Measurements from ENCODE around the gene CCDC61. TPM values are rescaled to one million over a fixed set of nuclear protein-coding genes. Genes with fewer than 3 reads are reported as not detected.

The CCDC61 gene
- total RNA-seq, 1 experiment from 2014 or later, result 1.4 TPM

DNA sequence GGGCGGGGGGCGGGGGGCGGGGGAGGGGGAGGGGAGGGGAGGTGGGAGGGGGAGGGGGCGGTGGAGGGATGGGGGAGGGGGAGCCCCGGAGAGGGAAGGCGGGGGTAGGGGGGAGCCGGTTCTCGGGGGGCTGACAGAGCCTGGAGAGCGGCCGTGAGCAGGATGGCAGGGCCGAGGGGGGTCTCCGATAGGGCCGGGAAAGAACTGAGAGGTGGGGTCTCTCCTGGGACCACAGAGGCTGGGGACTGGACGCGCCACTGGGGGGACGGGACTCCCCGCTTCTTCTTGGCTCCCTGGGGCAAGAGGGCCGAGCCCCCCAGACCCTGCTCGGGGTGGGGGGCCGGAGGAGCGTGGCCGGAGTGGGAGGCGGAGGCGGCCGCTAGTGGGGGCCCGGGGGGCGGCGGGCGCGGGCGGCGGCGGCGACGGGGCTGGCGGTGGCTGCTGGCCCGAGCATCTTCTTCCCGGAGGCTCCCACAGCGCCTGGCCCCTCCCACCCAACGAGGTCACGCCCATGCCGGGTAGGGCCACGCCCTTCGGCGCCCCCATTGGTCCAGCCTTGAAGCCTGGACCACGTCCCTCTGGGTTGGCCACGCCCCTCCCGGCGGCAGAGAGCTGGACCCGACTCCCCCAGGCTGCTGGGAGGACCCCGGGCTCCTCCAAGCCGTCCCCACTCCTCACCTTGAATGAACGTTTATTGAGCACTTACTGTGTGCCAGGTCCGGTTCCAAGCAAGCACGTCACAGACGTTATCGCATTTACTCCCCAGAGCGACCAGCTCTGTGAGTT, 21.5 kb upstream of the CCDC61 start, which contains the start of gene NOVA2:
Gene NOVA2, minus strand, starts transcription at position 313 of the 786 bp plus-strand sequence. CDS start 514 bp downstream, outside the sequence.
- peak; percentile 56 for DNase-seq (ENCODE audit: low spot score)

DNA sequence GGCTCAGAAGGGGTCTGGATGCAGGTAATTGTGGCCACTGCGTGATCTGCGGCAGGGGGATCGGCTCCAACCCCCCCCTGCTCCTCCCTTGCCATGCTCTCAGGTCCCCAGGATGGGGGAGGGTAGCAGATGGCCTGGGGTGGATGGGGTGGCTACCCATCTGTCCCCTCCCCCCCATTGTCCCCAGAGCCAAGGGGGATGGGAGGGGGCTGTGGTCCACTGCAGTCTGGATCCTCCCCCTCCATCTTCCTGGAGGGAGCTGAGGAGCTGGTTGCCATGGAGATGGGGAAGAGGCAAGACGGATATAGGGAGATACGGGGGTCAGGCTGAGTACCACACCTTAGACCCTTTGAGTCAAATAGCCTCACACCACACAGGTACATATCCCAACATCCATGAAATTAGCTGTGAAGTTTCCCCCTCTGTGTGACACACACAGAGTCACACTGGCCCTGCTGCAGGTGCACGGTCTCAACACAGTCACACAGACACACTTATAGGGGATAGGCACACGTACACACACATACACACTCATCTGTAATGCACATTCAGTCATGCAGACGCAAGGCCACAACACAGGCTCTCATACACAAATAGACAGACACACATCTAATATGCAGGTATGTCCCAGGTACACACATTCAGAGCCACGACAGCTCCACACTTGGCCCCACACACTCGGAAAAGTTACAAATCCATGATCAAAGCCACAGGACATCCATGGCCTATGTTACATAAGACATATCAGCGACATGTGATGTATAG, 19.8 kb upstream of the CCDC61 start:
- no peak for DNase-seq (ENCODE audit: low spot score)

DNA sequence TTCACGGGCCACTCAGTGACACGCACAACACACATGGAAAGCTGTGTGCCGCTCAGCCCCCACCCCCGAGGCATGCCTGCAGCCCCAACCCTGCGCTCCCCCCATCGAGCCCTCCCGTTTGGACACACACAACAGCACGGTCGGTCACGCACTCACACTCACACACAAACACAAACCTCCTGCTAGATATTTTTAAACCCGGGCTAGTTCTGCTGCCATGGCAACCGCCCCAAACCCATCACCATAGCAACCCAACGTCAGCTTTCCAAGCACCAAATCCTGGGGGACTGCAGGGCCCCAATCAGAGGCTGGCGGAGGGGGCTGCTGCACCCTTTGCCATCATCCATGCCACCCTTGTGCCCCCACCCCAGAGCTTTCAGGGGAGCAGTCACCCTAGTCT, 19.1 kb upstream of the CCDC61 start:
- no peak for DNase-seq (ENCODE audit: low spot score)

DNA sequence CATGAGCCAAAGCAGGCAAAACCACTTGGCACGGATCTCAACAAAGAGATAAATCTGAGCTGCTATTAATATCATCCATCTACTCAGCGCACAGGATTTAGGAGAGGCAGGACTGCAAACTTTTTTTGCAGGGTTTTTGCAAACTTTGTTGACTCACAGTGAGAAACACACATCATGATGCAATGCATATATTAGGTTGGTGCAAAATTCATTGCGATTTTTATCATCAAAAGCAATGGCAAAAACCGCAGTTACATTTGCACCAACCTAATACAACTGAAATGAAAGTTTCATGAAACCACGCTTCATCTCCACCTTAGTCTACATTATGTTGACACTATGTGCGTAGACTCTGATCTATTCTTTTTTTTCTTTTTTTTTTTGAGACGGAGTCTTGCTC, 17.1 kb upstream of the CCDC61 start:
- DNase-seq (ENCODE audit: low spot score), result no peak

DNA sequence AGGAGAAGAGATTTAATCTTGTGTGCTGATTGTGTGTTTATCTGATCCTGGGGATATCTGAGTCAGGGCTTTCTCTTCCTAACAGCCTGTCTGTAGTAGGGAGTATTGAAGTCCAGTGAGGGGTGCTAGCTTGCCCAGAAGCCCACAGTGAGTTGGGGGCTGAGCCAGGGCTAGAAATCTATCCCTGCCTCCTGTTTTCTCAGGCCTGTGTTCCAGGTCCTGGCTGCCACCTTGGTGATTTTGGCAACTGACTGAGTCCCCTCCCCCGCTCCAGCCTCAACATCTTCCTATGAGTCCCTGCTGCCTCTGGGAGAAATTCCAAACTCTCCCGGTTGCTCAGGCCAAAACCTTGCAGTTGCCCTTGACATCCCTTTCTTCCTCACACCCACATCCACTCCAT, 13.9 kb upstream of the CCDC61 start:
- no peak for DNase-seq (ENCODE audit: low spot score)

DNA sequence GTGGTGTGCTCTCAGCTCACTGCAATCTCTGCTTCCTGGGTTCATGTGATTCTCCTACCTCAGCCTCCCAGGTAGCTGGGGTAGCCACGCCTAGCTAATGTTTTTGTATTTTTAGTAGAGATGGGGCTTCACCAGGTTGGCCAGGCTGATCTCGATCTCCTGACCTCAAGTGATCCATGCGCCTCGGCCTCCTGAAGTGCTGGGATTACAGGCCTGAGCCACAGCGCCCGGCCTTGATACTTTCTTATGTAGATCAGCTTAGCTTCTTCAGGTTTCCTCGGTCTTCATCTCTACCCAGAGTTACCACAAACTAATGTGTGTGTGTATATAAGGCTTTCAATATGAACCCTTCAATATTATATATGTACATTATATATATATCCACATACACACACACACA, 9.9 kb upstream of the CCDC61 start:
- DNase-seq (ENCODE audit: low spot score), result no peak

DNA sequence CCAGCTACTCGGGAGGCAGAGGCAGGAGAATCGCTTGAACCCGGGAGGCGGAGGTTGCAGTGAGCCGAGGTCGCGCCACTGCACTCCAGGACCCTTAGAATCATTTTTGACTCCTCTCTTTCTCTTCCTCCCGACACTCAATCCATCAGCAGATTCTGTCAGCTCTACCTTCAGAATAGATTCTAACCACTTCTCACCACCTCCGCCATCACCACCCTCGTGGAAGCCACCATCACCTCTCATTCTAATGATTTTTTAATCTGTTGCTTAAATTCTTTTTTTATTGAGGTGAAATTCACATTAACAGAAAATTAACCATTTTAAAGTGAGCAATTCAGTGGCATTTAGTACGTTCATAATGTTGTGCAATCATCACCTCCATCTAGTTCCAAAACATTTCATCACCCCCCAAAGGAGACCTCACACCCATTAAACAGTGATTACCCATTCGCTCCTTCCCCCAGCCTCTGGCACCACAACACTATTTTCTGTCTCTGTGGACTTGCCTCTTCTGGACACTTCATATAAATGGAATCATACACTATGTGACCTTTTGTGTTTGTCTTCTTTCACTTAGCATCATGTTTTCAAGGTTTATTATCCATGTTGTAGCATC, 5.0 kb upstream of the CCDC61 start:
- DNase-seq (ENCODE audit: low spot score), result no peak

DNA sequence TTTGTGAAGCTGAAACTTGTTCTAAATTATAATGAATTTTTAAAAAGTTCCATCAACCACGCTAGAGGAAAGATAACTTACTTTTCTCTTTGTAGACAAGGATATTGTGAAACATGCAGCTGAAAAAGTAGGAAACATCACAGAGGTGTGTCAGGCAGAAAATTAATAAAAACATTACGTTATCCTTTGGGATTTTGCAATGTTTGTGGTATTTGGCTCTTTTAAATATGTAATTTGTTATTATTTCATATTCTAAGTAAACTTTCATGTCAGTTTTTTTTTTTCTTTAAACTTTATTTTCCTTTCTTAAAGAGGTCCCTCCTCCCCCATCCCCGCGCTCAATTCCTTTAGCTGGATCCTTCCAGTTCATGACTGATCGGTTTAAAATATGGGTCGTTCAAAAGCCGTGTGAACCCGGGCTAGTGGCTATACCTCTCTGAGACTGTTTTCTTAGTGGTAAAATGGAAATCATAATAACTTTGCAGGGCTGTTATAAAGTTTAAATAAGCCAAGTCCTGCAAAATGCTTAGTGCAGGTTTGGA, 740 bp upstream of the CCDC61 start:
- DNase-seq (ENCODE audit: low spot score), result no peak

DNA sequence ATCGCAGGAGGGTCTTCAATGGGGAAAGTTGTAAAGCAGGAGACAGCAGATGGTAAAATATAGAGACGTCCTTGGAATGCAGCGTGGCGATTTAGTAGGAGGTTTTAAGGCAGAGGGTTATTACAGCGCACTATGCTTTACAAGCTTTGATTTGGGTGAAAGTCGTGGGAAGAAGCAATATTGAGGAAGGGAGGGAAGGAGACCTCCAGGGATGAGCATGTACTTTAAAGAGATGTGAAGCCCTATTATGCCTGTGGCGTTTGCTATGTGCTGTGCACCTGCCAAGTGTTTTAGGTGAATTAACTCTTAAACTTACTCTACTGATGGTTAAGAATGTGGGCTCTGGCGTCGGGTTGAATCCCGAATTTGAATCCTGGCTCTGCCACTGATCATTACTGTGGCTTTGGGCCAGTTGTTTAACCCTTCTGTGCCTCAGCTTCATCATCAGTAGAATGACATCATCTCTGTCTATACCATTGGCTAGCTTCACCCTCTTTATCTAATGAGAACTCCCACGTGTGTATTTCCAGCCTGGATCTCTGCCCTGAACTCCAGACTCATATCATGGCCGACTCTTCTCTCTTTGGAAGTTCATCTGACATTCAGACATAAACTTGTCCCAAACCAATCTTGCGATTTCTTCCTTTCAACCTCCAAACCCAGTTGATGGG, 583 bp downstream of the CCDC61 start:
- DNase-seq (ENCODE audit: low spot score), result no peak

DNA sequence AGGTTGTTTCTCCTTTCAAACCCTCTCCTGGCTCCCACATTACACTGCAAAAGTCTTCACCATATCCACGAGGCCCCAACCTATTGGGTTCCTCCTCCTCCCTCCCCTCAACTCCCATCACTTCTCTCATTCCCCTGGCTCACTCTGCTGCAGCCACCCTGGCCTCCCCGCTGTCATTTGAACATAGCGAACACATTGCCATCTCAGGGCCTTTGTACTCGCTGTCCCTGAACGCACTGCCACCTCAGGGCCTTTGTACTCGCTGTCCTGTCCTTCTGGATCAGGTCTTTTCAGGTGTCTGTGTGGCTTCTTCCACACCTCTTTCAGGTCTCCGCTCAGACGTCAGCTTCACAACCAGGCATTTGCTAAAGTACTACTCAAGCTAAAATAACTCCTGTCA, 1.7 kb downstream of the CCDC61 start:
- DNase-seq (ENCODE audit: low spot score), result no peak

DNA sequence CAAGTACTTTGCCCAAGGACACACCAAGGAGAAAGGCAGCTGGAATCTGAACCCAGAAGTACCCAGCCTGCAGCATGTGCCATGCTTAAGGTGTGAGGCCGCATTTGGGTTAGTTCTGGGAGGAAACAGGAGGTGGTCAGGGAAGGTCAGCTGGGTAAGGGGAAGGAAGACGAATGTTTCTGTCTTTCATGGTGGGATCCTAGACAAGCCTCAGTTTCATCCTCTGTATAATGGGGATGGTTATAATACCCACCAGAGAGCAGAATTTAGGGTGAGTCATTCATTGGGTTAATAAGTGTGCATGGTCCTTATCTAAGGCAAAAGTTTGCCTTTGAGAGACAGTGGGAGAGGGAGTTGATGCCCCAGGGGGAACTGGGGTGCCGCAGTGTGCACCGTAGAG, 3.6 kb downstream of the CCDC61 start:
- no peak for DNase-seq (ENCODE audit: low spot score)

DNA sequence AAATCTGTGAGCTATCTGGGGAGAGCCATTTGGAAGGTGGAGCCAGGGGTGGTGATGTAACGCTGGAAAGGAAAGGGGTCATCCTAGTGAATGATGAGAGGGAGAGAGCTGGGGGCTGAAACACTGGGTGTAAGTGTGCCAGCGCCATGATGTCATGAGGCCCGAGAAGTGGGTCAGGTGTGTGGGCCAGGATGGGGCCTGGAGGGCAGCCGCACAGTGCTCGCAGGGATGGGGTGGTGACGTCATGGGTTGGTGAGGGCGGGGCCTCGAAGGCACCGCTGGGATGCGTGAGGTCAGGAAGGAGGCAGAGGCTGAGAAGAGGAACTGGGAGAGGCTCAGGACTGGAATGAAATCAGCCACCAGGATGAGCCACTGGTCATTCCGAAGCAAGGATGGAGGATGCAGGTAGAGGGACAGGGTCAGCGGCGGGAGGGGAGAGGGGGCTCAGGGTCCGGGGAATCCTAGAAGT, 4.4 kb downstream of the CCDC61 start:
- DNase-seq (ENCODE audit: low spot score), result no peak

DNA sequence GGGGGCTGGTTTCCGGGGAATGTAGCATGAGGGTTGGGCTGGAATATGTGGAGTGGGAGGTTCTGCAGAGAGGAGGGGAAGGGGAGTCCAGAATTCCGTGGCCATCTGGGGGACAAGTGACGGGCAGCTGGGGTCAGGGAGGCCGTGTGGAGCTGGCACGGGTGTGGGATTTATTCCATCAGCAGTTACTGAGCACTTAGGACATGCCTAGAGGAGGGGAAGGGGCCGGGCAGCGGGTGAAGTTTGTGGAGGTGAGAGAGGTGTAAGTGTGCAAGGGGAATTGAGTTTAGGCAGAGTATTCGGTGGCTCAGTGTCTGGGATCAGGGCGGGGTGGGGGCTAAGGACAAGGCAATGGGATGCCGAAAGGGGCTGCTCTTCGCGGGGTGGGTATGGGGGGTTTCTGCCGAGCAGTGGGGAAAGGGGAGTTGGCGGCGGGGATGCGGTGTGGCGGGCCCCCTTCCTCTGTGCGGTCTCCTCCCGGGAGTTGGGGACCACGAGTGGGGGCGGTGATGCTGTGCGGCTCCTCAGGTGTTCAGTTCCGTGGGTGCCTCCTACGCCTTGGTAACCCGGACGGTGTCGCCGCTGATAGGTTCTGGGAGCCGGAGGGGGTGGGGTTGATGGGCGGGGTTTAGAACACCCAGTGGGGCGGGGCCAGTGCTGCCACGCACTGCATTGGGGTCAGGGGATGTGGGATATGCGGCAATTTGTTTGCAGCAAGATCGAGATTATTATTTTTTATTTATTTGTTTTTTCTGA, 5.4 kb downstream of the CCDC61 start:
- no peak for DNase-seq (ENCODE audit: low spot score)

DNA sequence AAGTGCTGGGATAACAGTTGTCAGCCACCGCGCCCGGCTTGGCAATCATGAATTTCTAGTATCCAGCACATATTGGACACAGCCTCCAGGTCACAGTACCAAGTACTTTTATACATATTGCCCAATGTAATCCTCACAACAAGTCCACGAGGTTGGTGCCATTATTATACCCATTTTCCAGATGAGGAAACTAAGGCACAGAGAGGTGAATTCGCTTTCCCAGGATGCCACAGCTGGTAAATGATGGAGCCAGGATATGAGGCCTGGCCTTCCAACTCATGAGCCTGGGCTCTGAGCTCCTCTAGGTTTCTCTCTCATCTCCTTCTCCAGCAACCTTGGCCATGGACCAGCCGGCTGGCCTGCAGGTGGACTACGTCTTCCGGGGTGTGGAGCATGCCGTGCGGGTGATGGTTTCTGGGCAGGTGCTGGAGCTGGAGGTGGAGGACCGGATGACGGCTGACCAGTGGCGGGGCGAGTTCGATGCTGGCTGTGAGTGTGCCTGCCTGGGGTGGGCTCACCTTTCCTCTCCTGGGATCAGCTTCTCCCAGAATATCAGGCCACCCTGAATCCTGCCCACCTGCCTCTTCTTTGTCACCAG, 7.5 kb downstream of the CCDC61 start:
- no peak for DNase-seq (ENCODE audit: low spot score)

DNA sequence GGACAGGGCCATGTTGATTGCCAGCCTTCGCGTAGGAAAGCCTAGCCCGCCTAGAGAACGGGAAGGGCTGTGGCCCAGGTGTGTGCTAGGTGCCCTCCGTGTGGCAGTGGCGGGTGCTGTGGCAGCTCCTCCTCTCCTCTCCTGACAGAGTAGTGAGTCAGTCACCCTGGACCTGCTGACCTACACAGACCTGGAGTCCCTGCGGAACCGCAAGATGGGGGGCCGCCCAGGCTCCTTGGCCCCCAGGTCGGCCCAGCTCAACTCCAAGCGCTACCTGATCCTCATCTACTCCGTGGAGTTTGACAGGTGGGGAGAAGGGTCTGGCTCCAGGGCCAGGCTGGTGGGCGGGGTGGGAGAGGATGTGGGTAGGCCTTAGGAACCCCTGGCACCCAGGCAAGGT, 11.1 kb downstream of the CCDC61 start:
- DNase-seq (ENCODE audit: low spot score), result no peak

DNA sequence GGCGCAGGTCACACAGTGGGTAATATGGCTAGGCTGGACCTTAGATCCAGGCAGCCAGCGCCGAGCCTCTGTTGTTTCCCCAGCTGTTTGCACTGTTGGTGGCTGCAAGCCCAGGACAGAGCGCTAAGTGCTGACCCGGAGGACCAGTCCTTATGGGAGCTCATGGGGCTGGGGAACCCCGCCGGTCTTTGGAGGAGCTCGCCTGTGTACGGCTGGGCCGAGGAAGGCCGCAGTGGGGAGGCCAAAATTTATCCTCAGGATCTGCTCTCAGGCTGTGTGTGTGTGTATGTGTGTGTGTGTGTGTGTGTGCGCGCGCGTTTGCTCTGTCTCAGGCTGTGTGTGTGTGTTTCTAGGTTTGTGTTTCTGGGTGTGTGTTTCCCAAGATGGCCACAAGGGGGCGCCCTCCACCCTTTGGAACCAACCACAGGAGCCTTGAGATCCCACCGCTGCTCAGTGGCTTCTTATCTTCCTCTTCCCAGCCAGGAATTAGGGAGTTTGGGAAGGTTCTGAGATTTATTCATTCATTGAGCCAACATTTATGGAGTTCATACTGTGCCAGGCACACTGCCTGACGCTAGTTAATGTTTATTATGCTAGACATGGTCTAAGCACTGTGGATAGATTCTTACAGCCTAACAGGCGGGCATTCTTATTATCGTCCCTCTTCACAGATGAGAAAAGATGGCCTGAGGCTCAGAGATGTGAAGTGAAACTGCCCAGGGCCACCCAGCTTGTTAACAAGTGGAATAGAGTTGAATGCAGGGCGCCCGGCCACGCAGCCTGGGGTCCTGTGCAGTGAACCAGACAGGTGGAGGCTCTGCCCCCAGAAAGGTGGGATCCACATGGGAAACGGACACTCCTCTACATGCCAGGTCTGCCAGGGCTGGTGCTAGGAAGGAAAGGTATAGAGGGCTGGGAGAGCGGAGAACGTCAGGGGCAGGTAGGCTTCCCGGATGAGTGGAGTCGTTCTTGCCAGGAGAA, 14.6 kb downstream of the CCDC61 start:
- DNase-seq (ENCODE audit: low spot score), result peak; percentile 36

DNA sequence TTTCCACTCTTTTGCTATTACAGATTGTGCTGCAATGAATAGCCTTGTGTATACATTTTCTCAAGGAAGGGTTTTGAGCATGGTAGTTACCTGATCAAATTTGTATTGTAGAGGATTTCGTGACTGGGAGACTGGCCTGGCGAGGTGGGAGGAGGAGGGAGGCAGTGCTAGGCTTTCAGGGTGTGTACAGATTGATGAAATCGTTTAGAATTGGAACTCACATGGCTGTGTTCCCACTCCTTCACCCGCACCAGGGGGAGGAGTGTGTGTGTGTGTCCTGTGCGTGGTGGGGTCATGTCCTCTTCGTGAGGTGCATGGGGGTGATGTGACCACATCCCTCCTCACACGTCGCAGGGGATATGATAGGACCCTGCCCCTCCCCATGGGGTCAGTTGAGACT, 19.3 kb downstream of the CCDC61 start:
- DNase-seq (ENCODE audit: low spot score), result no peak

DNA sequence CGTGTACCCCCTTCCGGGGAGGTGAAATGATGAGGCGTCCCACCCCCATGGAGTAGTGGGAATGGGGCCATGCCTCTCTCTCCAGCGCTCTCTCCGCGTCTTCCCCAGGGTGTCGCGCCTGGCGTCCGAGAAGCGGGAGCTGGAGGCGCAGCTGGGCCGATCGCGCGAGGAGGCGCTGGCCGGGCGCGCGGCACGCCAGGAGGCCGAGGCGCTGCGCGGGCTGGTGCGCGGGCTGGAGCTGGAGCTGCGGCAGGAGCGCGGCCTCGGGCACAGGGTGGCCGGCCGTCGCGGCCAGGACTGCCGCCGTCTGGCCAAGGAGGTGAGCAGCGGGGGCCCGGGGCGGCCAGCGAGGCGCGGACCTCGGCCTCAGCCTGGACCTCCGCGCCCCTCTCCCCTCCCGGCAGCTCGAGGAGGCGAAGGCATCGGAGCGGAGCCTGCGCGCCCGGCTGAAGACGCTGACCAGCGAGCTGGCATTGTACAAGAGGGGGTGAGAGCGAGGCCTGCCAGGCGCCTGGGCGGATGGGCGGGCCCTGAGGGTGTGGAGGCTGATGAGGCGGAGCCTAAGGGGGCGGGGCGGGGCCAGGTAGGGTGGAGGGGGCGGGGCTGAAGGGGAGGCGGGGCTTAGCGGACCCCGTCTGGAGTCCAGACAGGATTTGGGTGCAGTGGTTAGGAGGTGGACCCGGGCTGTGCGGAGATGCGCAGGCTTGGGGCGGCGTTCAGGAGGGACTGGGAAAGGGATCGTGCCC, 19.8 kb downstream of the CCDC61 start:
- DNase-seq (ENCODE audit: low spot score), result no peak

All from H4 (cell line).